ENCODE measurements around the gene NCAPD3. TPM values are rescaled to one million over a fixed set of nuclear protein-coding genes. Genes with fewer than 3 reads are reported as not detected.

The NCAPD3 gene
- total and polyA plus RNA-seq, 2 donors (not counting 3 experiments of a cell fraction or from before 2014, with no cell fraction given): 22.6 to 43.8 TPM

DNA sequence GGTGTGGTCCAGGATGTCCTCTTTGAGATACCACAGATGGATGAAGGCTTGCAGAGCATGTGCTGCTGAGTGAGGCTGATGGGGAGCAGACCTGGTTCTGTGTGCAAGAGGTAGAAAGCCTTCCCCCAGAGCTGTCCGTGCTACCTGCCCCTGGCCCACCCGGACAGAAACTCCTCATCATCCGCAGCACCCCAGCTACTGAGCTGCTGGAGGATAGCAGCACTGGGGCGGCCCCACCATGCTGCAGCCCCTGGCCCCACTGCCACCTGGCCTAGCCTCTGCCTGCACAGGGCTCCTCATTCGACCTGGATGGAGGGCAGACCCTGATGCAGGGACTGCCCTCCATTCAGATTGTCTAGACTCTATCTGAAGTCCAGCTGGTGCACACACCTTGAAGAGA lies 50.5 kb downstream of the NCAPD3 start:
- H3K9me1 ChIP-seq (replicated peaks; ENCODE audit: control insufficient read depth, extremely low read depth, insufficient read depth, low read length): no peaks in the 10 kb centered on the region
- no peak overlapping the region for H2AFZ ChIP-seq (ENCODE audit: low read depth, low read length)
- BruUV-seq (replicated peaks): no TSS peak
- no peak overlapping the region for H3K4me2 ChIP-seq (ENCODE audit: insufficient read depth, low read length)
- CTCF ChIA-PET: no interaction called here
- no peak overlapping the region for H3K27ac ChIP-seq (ENCODE audit: insufficient read depth, low read depth, low read length)
- no peak for DNase-seq (ENCODE audit: low read depth, low spot score)
- peaks cover 7 to 15% of the 10 kb centered on the region in 2 experiments for H3K36me3 ChIP-seq (ENCODE audit: control insufficient read depth in 2 of 2, extremely low read depth in 1 of 2, insufficient read depth in 2 of 2, low read length in 2 of 2)
- POLR2A ChIA-PET: no interaction called here
- intact Hi-C loops (cut with micrococcal nuclease) (no loop called here), dilution Hi-C loops (cut with MboI; ENCODE audit: extremely low pct_ligation_motif_present, low sequenced_read_pairs) (no loop called here)
- H3K4me1 ChIP-seq (ENCODE audit: control insufficient read depth, extremely low read depth, insufficient read depth, low read length): no peaks in the 10 kb centered on the region
- H4K20me1 ChIP-seq (replicated peaks; ENCODE audit: control insufficient read depth, extremely low read depth, insufficient read depth, low read length): no peaks in the 10 kb centered on the region
- H3K79me2 ChIP-seq (ENCODE audit: control insufficient read depth, insufficient read depth, low read length): no peaks in the 10 kb centered on the region
- H3K27me3 ChIP-seq (ENCODE audit: control insufficient read depth in 2 of 2, insufficient read depth in 2 of 2, low read length in 2 of 2): no peaks in the 10 kb centered on the region
- TF ChIP-seq POLR2AphosphoS5 (IDR thresholded peaks at IDR 0.05; ENCODE audit: insufficient read depth, low read depth, low read length) (no peak), GATA2 (IDR thresholded peaks at IDR 0.05; ENCODE audit: insufficient read depth, insufficient read length, low read depth, low read length) (no peak), MYC (IDR thresholded peaks at IDR 0.05; ENCODE audit: low read depth, low read length) (no peak)
- FAIRE-seq: no peak
- H3K9me3 ChIP-seq (replicated peaks; ENCODE audit: control insufficient read depth, insufficient read depth, low read length): no peaks in the 10 kb centered on the region
- H3K9ac ChIP-seq (replicated peaks; ENCODE audit: extremely low read depth, insufficient read depth, low read length): no peak overlapping the region
- no peak overlapping the region for H3K4me3 ChIP-seq (replicated peaks in 1 of 3; ENCODE audit: insufficient read depth in 1 of 3, low read depth in 1 of 3, low read length in 3 of 3)

- FAIRE-seq: no peak
- POLR2A ChIA-PET: no interaction called here
- DNase-seq (ENCODE audit: low read depth, low spot score): no peak
- Histone ChIP-seq H3K9me1 (replicated peaks; ENCODE audit: control insufficient read depth, extremely low read depth, insufficient read depth, low read length) (no peaks in the 10 kb centered on the region), H3K4me1 (ENCODE audit: control insufficient read depth, extremely low read depth, insufficient read depth, low read length) (no peaks in the 10 kb centered on the region), H3K4me2 (ENCODE audit: insufficient read depth, low read length) (no peak overlapping the region), H3K4me3 (replicated peaks in 1 of 3; ENCODE audit: insufficient read depth in 1 of 3, low read depth in 1 of 3, low read length in 3 of 3) (no peak overlapping the region), H3K27ac (ENCODE audit: insufficient read depth, low read depth, low read length) (no peak overlapping the region), H3K27me3 (ENCODE audit: control insufficient read depth in 2 of 2, insufficient read depth in 2 of 2, low read length in 2 of 2) (no peaks in the 10 kb centered on the region), H3K36me3 (ENCODE audit: control insufficient read depth in 2 of 2, extremely low read depth in 1 of 2, insufficient read depth in 2 of 2, low read length in 2 of 2) (peaks cover 11 to 20% of the 10 kb centered on the region in 2 experiments), H2AFZ (ENCODE audit: low read depth, low read length) (no peak overlapping the region), H3K9ac (replicated peaks; ENCODE audit: extremely low read depth, insufficient read depth, low read length) (no peak overlapping the region), H3K9me3 (replicated peaks; ENCODE audit: control insufficient read depth, insufficient read depth, low read length) (no peaks in the 10 kb centered on the region), H4K20me1 (replicated peaks; ENCODE audit: control insufficient read depth, extremely low read depth, insufficient read depth, low read length) (no peaks in the 10 kb centered on the region), H3K79me2 (ENCODE audit: control insufficient read depth, insufficient read depth, low read length) (no peaks in the 10 kb centered on the region)
- BruUV-seq (replicated peaks): no TSS peak
- CTCF ChIA-PET: no interaction called here
- TF ChIP-seq POLR2AphosphoS5 (IDR thresholded peaks at IDR 0.05; ENCODE audit: insufficient read depth, low read depth, low read length) (no peak), JUN (IDR thresholded peaks at IDR 0.05; ENCODE audit: borderline replicate concordance, insufficient read depth, insufficient read length, low read depth) (no peak), EZH2 (IDR thresholded peaks at IDR 0.05; ENCODE audit: borderline replicate concordance, low read depth, low read length, severe bottlenecking) (no peak)
- TF ChIP-seq, protein P1, sequence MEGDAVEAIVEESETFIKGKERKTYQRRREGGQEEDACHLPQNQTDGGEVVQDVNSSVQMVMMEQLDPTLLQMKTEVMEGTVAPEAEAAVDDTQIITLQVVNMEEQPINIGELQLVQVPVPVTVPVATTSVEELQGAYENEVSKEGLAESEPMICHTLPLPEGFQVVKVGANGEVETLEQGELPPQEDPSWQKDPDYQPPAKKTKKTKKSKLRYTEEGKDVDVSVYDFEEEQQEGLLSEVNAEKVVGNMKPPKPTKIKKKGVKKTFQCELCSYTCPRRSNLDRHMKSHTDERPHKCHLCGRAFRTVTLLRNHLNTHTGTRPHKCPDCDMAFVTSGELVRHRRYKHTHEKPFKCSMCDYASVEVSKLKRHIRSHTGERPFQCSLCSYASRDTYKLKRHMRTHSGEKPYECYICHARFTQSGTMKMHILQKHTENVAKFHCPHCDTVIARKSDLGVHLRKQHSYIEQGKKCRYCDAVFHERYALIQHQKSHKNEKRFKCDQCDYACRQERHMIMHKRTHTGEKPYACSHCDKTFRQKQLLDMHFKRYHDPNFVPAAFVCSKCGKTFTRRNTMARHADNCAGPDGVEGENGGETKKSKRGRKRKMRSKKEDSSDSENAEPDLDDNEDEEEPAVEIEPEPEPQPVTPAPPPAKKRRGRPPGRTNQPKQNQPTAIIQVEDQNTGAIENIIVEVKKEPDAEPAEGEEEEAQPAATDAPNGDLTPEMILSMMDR (IDR thresholded peaks at IDR 0.05; ENCODE audit: extremely low read depth in 1 of 2, insufficient read depth in 1 of 2, low read depth in 1 of 2, low read length in 2 of 2): no peak
- intact Hi-C loops (cut with micrococcal nuclease): no loop called here
- dilution Hi-C loops (cut with MboI; ENCODE audit: extremely low pct_ligation_motif_present, low sequenced_read_pairs): no loop called here
These were observed 51.8 kb downstream of the NCAPD3 start for GRCh38 chr11:134171951-134172350.
